OCI-LY1 (cell line): Measurements from ENCODE around the gene CTIF.

ENCODE experiments used
- H2AFZ ChIP-seq: fragments of 200-600 bp; sonication (generic), shearing (Covaris generic); 2 replicates; pipeline ENCODE4 v1.6.0; 2014; ENCODE audit warnings: antibody characterized with exemption, mild to moderate bottlenecking, low read length
- H3F3A ChIP-seq: fragments of 200-600 bp; sonication (generic), shearing (Covaris generic); 2 replicates; pipeline ENCODE4 v1.6.0; 2014; ENCODE audit warnings: mild to moderate bottlenecking, antibody characterized with exemption, low read length, moderate library complexity; ENCODE audit not compliant: insufficient read depth
- H3K27ac ChIP-seq: fragments of 200-600 bp; sonication (generic); 2 replicates; pipeline ENCODE4 v1.5.1; 2014; ENCODE audit warnings: low read length, mixed run types, mild to moderate bottlenecking, low read depth; ENCODE audit not compliant: poor library complexity, severe bottlenecking
- H3K27me3 ChIP-seq: fragments of 200-600 bp; sonication (generic); 2 replicates; pipeline ENCODE4 v1.6.0; 2014; ENCODE audit warnings: antibody characterized with exemption, mild to moderate bottlenecking, low read length, moderate library complexity; ENCODE audit not compliant: insufficient read depth
- H3K36me3 ChIP-seq: fragments of 200-600 bp; sonication (generic); 2 replicates; pipeline ENCODE4 v1.6.1; 2014; ENCODE audit warnings: mild to moderate bottlenecking, antibody characterized with exemption, low read length, moderate library complexity, mixed read lengths; ENCODE audit not compliant: insufficient read depth
- H3K4me1 ChIP-seq: fragments of 200-600 bp; sonication (generic); 2 replicates; pipeline ENCODE4 v1.5.1; 2014; ENCODE audit warnings: mild to moderate bottlenecking, low read length, moderate library complexity; ENCODE audit not compliant: insufficient read depth, severe bottlenecking
- H3K4me2 ChIP-seq: fragments of 200-600 bp; sonication (generic), shearing (Covaris generic); 2 replicates; pipeline ENCODE4 v1.6.1; 2014; ENCODE audit warnings: low read length
- H3K4me3 ChIP-seq: fragments of 200-600 bp; sonication (generic); 2 replicates; pipeline ENCODE4 v1.5.1; 2014; ENCODE audit warnings: low read length, low read depth, mild to moderate bottlenecking, mixed read lengths; ENCODE audit not compliant: poor library complexity, severe bottlenecking
- H3K79me2 ChIP-seq: fragments of 200-600 bp; shearing (Covaris generic); 2 replicates; pipeline ENCODE4 v1.6.1; 2016; ENCODE audit warnings: mixed run types, low read length, mixed read lengths; ENCODE audit not compliant: insufficient read depth
- H3K9ac ChIP-seq: fragments of 200-600 bp; sonication (generic), shearing (Covaris generic); 2 replicates; pipeline ENCODE4 v1.6.1; 2014; ENCODE audit warnings: mild to moderate bottlenecking, low read length, mixed read lengths
- H3K9me2 ChIP-seq: fragments of 200-600 bp; sonication (generic), shearing (Covaris generic); 2 replicates; pipeline ENCODE4 v1.6.1; 2014; ENCODE audit warnings: low read depth, mild to moderate bottlenecking, low read length, mixed read lengths
- H3K9me3 ChIP-seq: fragments of 200-600 bp; shearing (Covaris generic); 2 replicates; pipeline ENCODE4 v1.6.1; 2014; ENCODE audit warnings: low read length, mixed read lengths
- H4K20me1 ChIP-seq: fragments of 200-600 bp; sonication (generic), shearing (Covaris generic); 2 replicates; pipeline ENCODE4 v1.6.0; 2016; ENCODE audit warnings: mild to moderate bottlenecking, low read length; ENCODE audit not compliant: insufficient read depth
- CTCF ChIP-seq: fragments of 200-600 bp; sonication (generic), shearing (Covaris generic); IDR thresholded peaks from 2 replicates; pipeline ENCODE4 v1.5.1; 2017; ENCODE audit warnings: mild to moderate bottlenecking, antibody characterized with exemption, low read length, moderate library complexity, mixed read lengths
- EZH2 ChIP-seq: fragments of 200-600 bp; sonication (generic), shearing (Covaris generic); IDR thresholded peaks from 2 replicates; pipeline ENCODE4 v1.8.0; 2017; ENCODE audit warnings: borderline replicate concordance, mixed run types, mild to moderate bottlenecking, antibody characterized with exemption, low read length, moderate library complexity, mixed read lengths

Gene CTIF

GRCh38 chr18:48857023-48857694 lies 318.3 kb downstream of the CTIF start:
- Histone ChIP-seq H3K4me2 (no peak overlapping the region), H3K79me2 (no peaks in the 10 kb centered on the region), H2AFZ (no peak overlapping the region), H3K4me3 (no peak overlapping the region), H3K36me3 (no peaks in the 10 kb centered on the region), H4K20me1 (no peaks in the 10 kb centered on the region), H3K9me2 (no peaks in the 10 kb centered on the region), H3K27ac (no peak overlapping the region), H3K27me3 (peaks cover 9% of the 10 kb centered on the region), H3F3A (no peaks in the 10 kb centered on the region), H3K9ac (no peak overlapping the region), H3K4me1 (no peaks in the 10 kb centered on the region), H3K9me3 (no peaks in the 10 kb centered on the region)
- TF ChIP-seq CTCF: no peak
- no peak for TF ChIP-seq EZH2

- Histone ChIP-seq H3K9me3 (no peaks in the 10 kb centered on the region), H2AFZ (no peak overlapping the region), H3K27ac (no peak overlapping the region), H3F3A (no peaks in the 10 kb centered on the region), H3K9ac (no peak overlapping the region), H4K20me1 (no peaks in the 10 kb centered on the region), H3K4me3 (no peak overlapping the region), H3K4me1 (no peaks in the 10 kb centered on the region), H3K79me2 (no peaks in the 10 kb centered on the region), H3K36me3 (no peaks in the 10 kb centered on the region), H3K9me2 (no peaks in the 10 kb centered on the region), H3K27me3 (peaks cover 9% of the 10 kb centered on the region), H3K4me2 (no peak overlapping the region)
- TF ChIP-seq CTCF (no peak), EZH2 (no peak)
These were observed 319.8 kb downstream of the CTIF start for GRCh38 chr18:48858676-48859075.

GRCh38 chr18:48859311-48860268 lies 320.8 kb downstream of the CTIF start:
- H3F3A ChIP-seq: no peaks in the 10 kb centered on the region
- no peak overlapping the region for H3K27ac ChIP-seq
- H3K4me1 ChIP-seq: no peaks in the 10 kb centered on the region
- H3K4me3 ChIP-seq: no peak overlapping the region
- H2AFZ ChIP-seq: no peak overlapping the region
- no peak for TF ChIP-seq EZH2
- TF ChIP-seq CTCF: no peak
- H3K36me3 ChIP-seq: no peaks in the 10 kb centered on the region
- H4K20me1 ChIP-seq: no peaks in the 10 kb centered on the region
- no peak overlapping the region for H3K4me2 ChIP-seq
- no peaks in the 10 kb centered on the region for H3K79me2 ChIP-seq
- no peaks in the 10 kb centered on the region for H3K9me2 ChIP-seq
- no peaks in the 10 kb centered on the region for H3K9me3 ChIP-seq
- H3K27me3 ChIP-seq: peaks cover 6% of the 10 kb centered on the region; the same call in 1 of the 2 replicates
- H3K9ac ChIP-seq: no peak overlapping the region
